Measurements from ENCODE around the gene THAP7. TPM values are rescaled to one million over a fixed set of nuclear protein-coding genes. Genes with fewer than 3 reads are reported as not detected.

Gene THAP7
- total RNA-seq, 1 donor from 2014 or later, result 17.6 TPM

- no peak for DNase-seq (ENCODE audit: low spot score)
Observed at GRCh38 chr22:20993304-20994127, 8.4 kb downstream of the THAP7 start.

DNA sequence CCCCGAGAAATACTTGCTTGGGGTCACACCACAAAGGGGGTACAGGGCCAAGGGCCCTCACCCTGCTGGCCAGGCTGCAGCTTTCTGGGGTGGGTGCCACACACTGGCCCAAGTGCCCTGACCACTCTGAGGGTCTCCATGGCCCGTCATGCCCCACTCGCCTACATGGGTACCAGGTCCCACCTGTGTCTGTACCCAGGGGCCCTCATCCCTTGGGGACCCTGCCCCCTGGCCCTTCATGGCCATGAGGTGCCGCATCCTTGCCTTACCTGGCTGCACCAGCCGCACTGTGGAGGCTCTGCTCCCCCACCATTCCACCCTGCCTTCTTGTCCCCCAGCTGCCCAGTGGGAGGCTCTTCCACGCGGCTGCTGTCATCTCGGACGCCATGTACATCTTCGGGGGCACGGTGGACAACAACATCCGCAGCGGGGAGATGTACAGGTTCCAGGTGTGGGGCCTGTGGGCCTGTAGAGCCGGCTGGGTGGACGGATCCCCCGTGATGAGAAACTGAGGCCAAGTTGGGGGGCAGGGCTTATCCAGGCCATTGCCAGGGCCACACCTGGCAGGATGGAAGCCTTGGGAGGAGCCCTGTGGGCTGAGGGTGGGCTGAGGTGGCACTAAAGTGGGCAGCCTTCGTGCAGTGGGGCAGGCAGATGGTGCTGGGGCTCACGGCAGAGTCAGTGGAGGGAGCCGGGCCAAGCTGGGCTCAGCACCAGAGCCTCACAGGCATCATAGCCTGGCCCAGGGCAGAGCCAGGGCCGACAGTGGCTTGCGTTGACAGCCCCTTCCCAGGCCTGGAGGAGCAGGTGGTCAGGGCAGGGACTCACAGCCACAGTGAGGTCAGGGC lies 9.2 kb downstream of the THAP7 start:
- no peak for DNase-seq (ENCODE audit: low spot score)

GRCh38 chr22:20992056-20992442 lies 9.9 kb downstream of the THAP7 start:
- no peak for DNase-seq (ENCODE audit: low spot score)

- no peak for DNase-seq (ENCODE audit: low spot score)
Observed at GRCh38 chr22:20991252-20992055, 10.5 kb downstream of the THAP7 start.

- DNase-seq (ENCODE audit: low spot score), result no peak
Observed at GRCh38 chr22:20990184-20991180, 11.4 kb downstream of the THAP7 start.

DNA sequence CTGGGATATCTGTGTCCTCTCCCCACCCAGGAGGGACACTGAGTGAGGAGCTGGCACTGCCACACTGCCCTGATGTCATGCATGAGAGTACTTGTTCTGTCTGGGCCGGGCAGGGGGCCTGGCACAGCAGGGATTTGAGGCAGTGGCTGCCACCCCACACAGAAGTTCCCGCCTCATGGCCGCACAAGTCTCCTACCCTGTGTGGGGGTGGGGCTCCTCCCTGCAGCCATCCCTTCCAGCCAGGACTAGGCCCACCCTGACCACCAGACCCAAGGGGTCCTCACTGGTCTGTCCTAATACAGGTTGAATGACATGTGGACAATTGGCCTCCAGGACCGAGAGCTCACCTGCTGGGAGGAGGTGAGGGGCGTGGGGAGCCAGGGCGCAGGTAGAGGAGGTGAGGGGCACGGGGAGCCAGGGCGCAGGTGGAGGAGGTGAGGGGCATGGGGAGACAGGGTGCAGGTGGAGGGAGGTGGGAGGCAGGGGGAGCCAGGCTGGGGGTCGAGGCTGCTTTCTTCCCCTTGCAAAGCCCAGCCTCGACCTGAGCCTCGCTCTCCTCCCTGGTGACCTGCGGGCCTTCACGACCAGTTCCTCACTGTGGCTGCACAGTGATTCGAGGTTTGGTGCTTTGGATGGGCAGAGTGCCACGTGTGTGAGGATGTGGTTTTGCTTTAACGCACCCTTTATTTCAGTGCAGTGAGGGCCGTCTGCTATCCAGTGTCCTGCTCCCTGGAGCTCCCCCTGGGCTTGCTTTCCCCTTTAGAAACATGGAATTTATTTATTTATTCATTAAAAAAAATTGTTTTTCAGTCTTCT lies 12.4 kb downstream of the THAP7 start:
- DNase-seq (ENCODE audit: low spot score), result no peak

- DNase-seq (ENCODE audit: low spot score), result no peak
Observed at GRCh38 chr22:20988573-20989322, 13.2 kb downstream of the THAP7 start.

DNA sequence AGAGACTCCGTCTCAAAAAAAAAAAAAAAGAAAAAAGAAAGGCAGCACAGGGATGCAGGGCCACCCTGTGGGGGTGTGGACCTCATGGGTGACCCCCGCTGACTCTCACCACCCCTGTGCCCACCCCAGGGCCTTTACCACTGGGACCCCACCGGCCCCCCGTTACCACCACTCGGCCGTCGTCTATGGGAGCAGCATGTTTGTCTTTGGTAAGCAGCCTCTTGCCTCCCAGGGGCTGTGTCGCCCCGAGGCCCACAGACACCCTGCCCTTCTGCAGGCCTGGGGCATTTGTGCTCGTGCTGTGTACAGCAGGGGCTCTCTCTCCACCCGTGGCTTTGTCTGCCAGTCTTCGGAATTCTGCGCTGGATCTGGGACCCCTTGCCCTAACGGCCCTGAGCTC lies 14.5 kb downstream of the THAP7 start:
- DNase-seq (ENCODE audit: low spot score), result no peak

- no peak for DNase-seq (ENCODE audit: low spot score)
Observed at GRCh38 chr22:20986365-20986764, 15.6 kb downstream of the THAP7 start.

DNA sequence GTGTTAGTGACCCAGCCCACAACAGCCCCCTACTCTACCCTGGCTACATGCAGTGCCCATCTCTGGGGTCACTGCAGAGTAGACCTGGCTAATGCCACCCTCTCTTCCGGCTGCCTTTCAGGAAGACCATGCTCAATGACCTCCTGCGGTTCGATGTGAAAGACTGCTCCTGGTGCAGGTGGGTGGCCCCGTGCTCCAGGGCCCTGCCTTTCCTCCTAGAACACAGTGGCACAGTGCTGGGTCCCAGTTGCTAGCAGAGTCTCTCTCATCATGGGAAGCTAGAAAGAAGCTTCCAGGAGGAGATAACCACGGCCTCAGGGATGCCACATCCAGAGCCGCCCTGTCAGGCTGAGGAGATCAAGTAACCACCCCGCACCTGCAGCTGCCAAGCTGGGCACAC lies 16.2 kb downstream of the THAP7 start:
- DNase-seq (ENCODE audit: low spot score), result no peak

GRCh38 chr22:20983081-20983771 lies 18.7 kb downstream of the THAP7 start:
- no peak for DNase-seq (ENCODE audit: low spot score)

DNA sequence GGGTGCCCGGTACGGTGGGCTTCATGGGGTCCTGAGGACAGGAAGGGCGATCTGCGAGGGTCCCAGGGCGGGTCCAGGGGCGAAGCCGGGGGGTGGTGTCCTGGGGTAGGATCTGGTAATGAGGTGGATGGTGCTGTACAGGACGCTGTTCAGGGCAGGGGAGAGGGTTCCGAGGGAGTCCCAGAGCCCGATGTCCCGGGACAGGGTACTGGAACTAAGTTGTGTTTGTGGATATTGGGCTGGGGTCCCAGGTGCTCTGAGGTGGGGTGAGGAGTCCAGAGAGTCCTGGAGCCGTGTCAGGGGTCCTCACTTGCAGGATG lies 19.4 kb downstream of the THAP7 start:
- DNase-seq (ENCODE audit: low spot score), result no peak

GRCh38 chr22:20981787-20982562 lies 19.9 kb downstream of the THAP7 start, which contains the start of gene LZTR1:
Gene LZTR1, plus strand, starts transcription at chr22:20982297. Its CDS starts 75 bp downstream, at chr22:20982372.
- peak; percentile 90 for DNase-seq (ENCODE audit: low spot score)

DNA sequence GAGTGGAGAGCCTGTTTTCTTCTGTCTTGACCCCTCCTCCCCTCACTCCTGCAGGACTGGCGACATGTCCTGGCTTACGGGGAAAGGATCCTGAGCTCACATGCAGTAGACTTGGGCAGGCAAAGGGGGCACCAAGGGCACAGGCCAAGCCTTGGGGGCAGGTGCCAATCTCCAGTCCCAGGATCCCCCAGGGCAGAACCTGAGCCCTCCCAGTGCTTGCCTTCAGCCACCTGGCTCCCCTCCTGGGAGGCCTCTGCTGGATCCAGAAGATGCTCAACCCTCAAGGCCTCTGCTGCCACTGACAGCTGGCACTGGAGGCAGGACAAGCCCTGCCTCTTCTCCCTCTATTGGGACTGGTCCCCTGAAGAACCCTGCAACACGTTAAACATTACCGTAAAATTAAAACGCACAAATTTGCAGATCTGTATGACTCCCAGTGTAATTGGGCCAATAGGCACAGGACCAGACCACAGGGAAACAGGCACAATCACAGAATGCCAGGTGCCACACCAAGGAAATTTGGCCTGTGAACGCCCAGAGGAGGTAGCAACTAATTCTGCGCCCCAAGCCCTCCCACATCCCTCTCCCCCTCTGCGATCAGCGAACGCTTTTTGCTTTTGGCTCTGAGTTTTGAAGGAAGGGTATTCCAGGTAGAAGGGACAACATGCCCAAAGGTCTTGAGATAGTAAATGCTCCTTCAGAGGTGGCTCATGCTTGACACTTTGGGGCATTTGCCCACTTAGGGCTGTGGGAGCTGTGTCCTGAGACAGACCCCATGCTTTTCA lies 20.8 kb downstream of the THAP7 start:
- no peak for DNase-seq (ENCODE audit: low spot score)

GRCh38 chr22:20980523-20980922 lies 21.4 kb downstream of the THAP7 start:
- no peak for DNase-seq (ENCODE audit: low spot score)

DNA sequence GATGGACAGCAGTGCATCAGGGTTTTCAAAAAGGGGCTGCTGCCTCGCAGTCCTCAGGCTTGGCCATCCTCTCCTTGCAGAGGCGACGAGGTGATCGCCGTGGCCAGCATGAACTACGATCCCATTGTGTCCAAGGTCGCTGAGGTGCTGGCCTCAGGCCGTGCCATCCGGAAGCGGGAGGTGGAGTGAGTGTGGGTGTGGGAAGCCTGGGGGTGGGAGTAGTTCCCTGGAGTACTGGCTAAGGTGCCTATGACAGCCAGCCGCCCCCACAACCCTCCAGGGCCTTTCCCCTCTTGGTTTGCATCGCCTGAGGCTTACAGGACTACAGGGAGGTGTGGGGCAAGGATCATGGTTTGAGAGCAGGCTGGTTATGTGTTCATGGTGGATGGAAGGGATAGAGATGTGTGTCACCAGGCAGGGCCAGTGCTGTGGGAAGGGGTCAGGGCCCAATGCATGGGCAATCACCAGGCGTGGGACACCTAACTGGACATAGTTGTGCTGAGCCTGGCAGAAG lies 21.9 kb downstream of the THAP7 start:
- no peak for DNase-seq (ENCODE audit: low spot score)

All from umbilical cord (tissue), 2 donors.